H1 (cell line): Measurements from ENCODE around the gene GGT6. TPM values are rescaled to one million over a fixed set of nuclear protein-coding genes. Genes with fewer than 3 reads are reported as not detected.
A peak's percentile ranks its signal among the peaks of the same experiment; 100 is the strongest.

Experiments
- CTCF ChIA-PET: fragments of 300-600 bp; sonication (Branson Sonifier 250); formaldehyde crosslinking; loops from one replicate; lab custom pipeline; 2021; ENCODE audit not compliant: partially characterized antibody; lab: Charles Lee
- POLR2A ChIA-PET: fragments of 300-600 bp; sonication (Branson Sonifier 250); formaldehyde crosslinking; loops from one replicate; lab custom pipeline; 2021; ENCODE audit warnings: inconsistent platforms; ENCODE audit not compliant: partially characterized antibody; lab: Charles Lee
- DNase-seq, 2 experiments: peaks; one replicate each; pipeline versions ENCODE4 v3.0.0 to v3.0.0-alpha.2; 2010 to 2022; ENCODE audit warnings: low spot score in 2 of 2, low read depth in 1 of 2, mixed read lengths in 1 of 2
- FAIRE-seq: peaks from 2 replicates; lab custom pipeline; 2011; peaks lifted over from hg19 to GRCh38; lab: Jason Lieb, UNC
- H2AFZ ChIP-seq: 2 replicates; pipeline ENCODE4 v1.8.1; 2012; ENCODE audit warnings: low read length, inconsistent platforms
- H2AK5ac ChIP-seq: 2 replicates; pipeline ENCODE4 v1.6.1; 2013; ENCODE audit warnings: low read depth, low read length
- H2BK120ac ChIP-seq: replicated peaks from 2 replicates; pipeline ENCODE3; 2013; ENCODE audit warnings: low read depth, low read length, inconsistent platforms
- H2BK12ac ChIP-seq: 2 replicates; pipeline ENCODE4 v1.6.1; 2013; ENCODE audit warnings: low read depth, low read length
- H2BK15ac ChIP-seq: 2 replicates; pipeline ENCODE4 v1.6.1; 2013; ENCODE audit warnings: low read length
- H2BK20ac ChIP-seq: 2 replicates; pipeline ENCODE4 v1.6.1; 2013; ENCODE audit warnings: low read length
- H2BK5ac ChIP-seq: 2 replicates; pipeline ENCODE4 v1.6.1; 2013; ENCODE audit warnings: low read depth, low read length
- H3K14ac ChIP-seq: 2 replicates; pipeline ENCODE4 v1.6.1; 2013; ENCODE audit warnings: inconsistent platforms; ENCODE audit not compliant: insufficient read length
- H3K18ac ChIP-seq: 2 replicates; pipeline ENCODE4 v1.6.1; 2013; ENCODE audit warnings: low read length; ENCODE audit errors: extremely low read depth
- H3K23ac ChIP-seq: 2 replicates; pipeline ENCODE4 v1.6.1; 2013; ENCODE audit warnings: inconsistent platforms; ENCODE audit not compliant: insufficient read length
- H3K23me2 ChIP-seq: 2 replicates; pipeline ENCODE4 v1.6.1; 2013; ENCODE audit warnings: low read depth, low read length
- H3K27ac ChIP-seq: 2 replicates; pipeline ENCODE4 v1.6.1; 2011; ENCODE audit warnings: low read depth, low read length, inconsistent platforms
- H3K27me3 ChIP-seq, 4 experiments: replicated peaks in 1 of 4; 1 replicate in 1 of 4; 2 replicates in 3 of 4; pipeline versions ENCODE4 v1.6.1 to v1.8.1; 2011 to 2013; ENCODE audit warnings: low read length in 3 of 4, mild to moderate bottlenecking in 3 of 4, inconsistent platforms in 2 of 4, mixed read lengths in 2 of 4, moderate library complexity in 1 of 4; ENCODE audit not compliant: control insufficient read depth in 3 of 4, insufficient read depth in 3 of 4; ENCODE audit errors: extremely low read depth in 1 of 4
- H3K36me3 ChIP-seq, 4 experiments: 2 replicates each; pipeline versions ENCODE4 v1.6.1 to v1.8.1; 2011 to 2013; ENCODE audit warnings: mild to moderate bottlenecking in 4 of 4, low read length in 3 of 4, moderate library complexity in 2 of 4, control low read depth in 1 of 4, inconsistent platforms in 1 of 4; ENCODE audit not compliant: insufficient read depth in 4 of 4, control insufficient read depth in 2 of 4
- H3K4ac ChIP-seq: replicated peaks from 2 replicates; pipeline ENCODE3; 2013; ENCODE audit warnings: low read length, low read depth, mixed read lengths, inconsistent platforms; ENCODE audit not compliant: insufficient read length
- H3K4me1 ChIP-seq, 4 experiments: replicated peaks in 1 of 4; 1 replicate in 1 of 4; 2 replicates in 3 of 4; pipeline versions ENCODE4 v1.6.1 to v1.8.1; 2011 to 2013; ENCODE audit warnings: low read length in 3 of 4, inconsistent platforms in 2 of 4, mixed read lengths in 1 of 4; ENCODE audit not compliant: insufficient read depth in 4 of 4, control insufficient read depth in 3 of 4
- H3K4me2 ChIP-seq, 2 experiments: 2 replicates each; pipeline versions ENCODE4 v1.6.1 to v1.8.1; 2011 to 2013; ENCODE audit warnings: low read depth in 2 of 2, low read length in 2 of 2, control low read depth in 1 of 2, inconsistent platforms in 1 of 2, mild to moderate bottlenecking in 1 of 2; ENCODE audit not compliant: insufficient read depth in 1 of 2
- H3K4me3 ChIP-seq, 4 experiments: fragments of 200-600, 300-600 bp in 1 of 4; sonication (generic), shearing (Covaris generic), sonication (Bioruptor Twin) in 1 of 4; 2 replicates each; pipeline versions ENCODE4 v1.5.1 to v1.8.1; 2011 to 2016; ENCODE audit warnings: low read length in 4 of 4, low read depth in 3 of 4, control low read depth in 2 of 4, inconsistent platforms in 2 of 4, mild to moderate bottlenecking in 2 of 4, mixed read lengths in 1 of 4, moderate library complexity in 1 of 4; ENCODE audit not compliant: insufficient read depth in 2 of 4; ENCODE audit errors: extremely low read depth in 1 of 4
- H3K56ac ChIP-seq: replicated peaks from 2 replicates; pipeline ENCODE3; 2013; ENCODE audit warnings: low read depth, mild to moderate bottlenecking, mixed read lengths, low read length, inconsistent platforms; ENCODE audit not compliant: insufficient read length
- H3K79me1 ChIP-seq: 2 replicates; pipeline ENCODE4 v1.6.1; 2013; ENCODE audit warnings: low read depth, low read length, control low read depth
- H3K79me2 ChIP-seq, 2 experiments: 2 replicates each; pipeline versions ENCODE4 v1.6.1 to v1.8.1; 2012 to 2013; ENCODE audit warnings: low read length in 2 of 2, mild to moderate bottlenecking in 2 of 2, inconsistent platforms in 1 of 2; ENCODE audit not compliant: insufficient read depth in 2 of 2, control insufficient read depth in 1 of 2
- H3K9ac ChIP-seq, 4 experiments: replicated peaks in 1 of 4; 1 replicate in 1 of 4; 2 replicates in 3 of 4; pipeline versions ENCODE4 v1.6.1 to v1.8.1; 2011 to 2013; ENCODE audit warnings: low read depth in 3 of 4, low read length in 3 of 4, control low read depth in 2 of 4, mild to moderate bottlenecking in 2 of 4, moderate library complexity in 2 of 4, inconsistent platforms in 1 of 4; ENCODE audit errors: extremely low read depth in 1 of 4
- H3K9me3 ChIP-seq, 2 experiments: 2 replicates each; pipeline versions ENCODE4 v1.6.1 to v1.8.1; 2012 to 2013; ENCODE audit warnings: mild to moderate bottlenecking in 2 of 2, moderate library complexity in 2 of 2, control low read depth in 1 of 2, inconsistent platforms in 1 of 2, low read depth in 1 of 2, low read length in 1 of 2, mixed read lengths in 1 of 2; ENCODE audit not compliant: insufficient read depth in 2 of 2
- H4K20me1 ChIP-seq, 2 experiments: replicated peaks in 1 of 2; 2 replicates each; pipeline versions ENCODE3 to v1.8.1; 2011 to 2013; ENCODE audit warnings: inconsistent platforms in 2 of 2, low read length in 2 of 2, mild to moderate bottlenecking in 1 of 2; ENCODE audit not compliant: insufficient read depth in 2 of 2, control insufficient read depth in 1 of 2
- H4K5ac ChIP-seq: 2 replicates; pipeline ENCODE4 v1.6.1; 2013; ENCODE audit warnings: low read length, low read depth, mixed read lengths, inconsistent platforms; ENCODE audit not compliant: insufficient read length
- H4K8ac ChIP-seq: 2 replicates; pipeline ENCODE4 v1.8.0; 2013; ENCODE audit warnings: mild to moderate bottlenecking, moderate library complexity, low read length, inconsistent platforms; ENCODE audit not compliant: insufficient read depth; ENCODE audit errors: extremely low read depth
- H4K91ac ChIP-seq: replicated peaks from 2 replicates; pipeline ENCODE3; 2013; ENCODE audit warnings: low read length, mixed read lengths, inconsistent platforms; ENCODE audit not compliant: insufficient read length
- CREB1 ChIP-seq: IDR thresholded peaks from 2 replicates; pipeline ENCODE4 v1.6.1; 2012; ENCODE audit warnings: inconsistent platforms
- CTCF ChIP-seq, 3 experiments: IDR thresholded peaks; 1 replicate in 2 of 3; 2 replicates in 1 of 3; pipeline versions ENCODE4 v1.5.1 to v1.6.1; 2011; ENCODE audit warnings: low read length in 3 of 3, mild to moderate bottlenecking in 3 of 3, inconsistent platforms in 2 of 3, low read depth in 1 of 3, moderate library complexity in 1 of 3; ENCODE audit not compliant: insufficient read depth in 1 of 3; ENCODE audit errors: control extremely low read depth in 1 of 3
- SUZ12 ChIP-seq: fragments of 200-600 bp; sonication (generic); IDR thresholded peaks from 2 replicates; pipeline ENCODE4 v1.6.1; 2012; ENCODE audit warnings: mild to moderate bottlenecking, inconsistent platforms, low read length, moderate library complexity, mixed read lengths
- WGBS, 2 experiments: shearing (Covaris generic) in 1 of 2; methylation state at CpG; one replicate each; pipeline versions ENCODE4 v1.1.6 to v1.1.7; 2013 to 2015; ENCODE audit warnings: low lambda C conversion rate in 2 of 2, mixed read lengths in 2 of 2, inconsistent platforms in 1 of 2, low coverage in 1 of 2, missing lambda C conversion rate in 1 of 2; ENCODE audit not compliant: insufficient replicate concordance in 2 of 2, insufficient coverage in 1 of 2, insufficient read length in 1 of 2; ENCODE audit errors: extremely low coverage in 1 of 2, missing lambda C conversion rate in 1 of 2; 5-methylcytosine and 5-hydroxymethylcytosine counted together
- polyA plus RNA-seq, 7 experiments: library from polyadenylated mRNA; depleted of rRNA in 3 of 7; stranded (reverse) in 5 of 7; unstranded in 2 of 7; fragments of >200 nt in 5 of 7; fragments of 200-250 nt in 2 of 7; gene quantifications; 1 replicate in 5 of 7; 2 replicates in 1 of 7; 4 replicates in 1 of 7; pipeline versions ENCODE4 v1.2.1 to v1.2.3, GENCODE V29; 2011 to 2013; ENCODE audit warnings: missing spikeins in 2 of 7, mixed read lengths in 2 of 7
- total RNA-seq: library from RNA; stranded (reverse); fragmentation: NEBNext Ultra II Directional; extraction: Animal tissue kit (Norgen Biotek cat#: 25700); gene quantifications from 2 replicates; pipeline ENCODE4 v1.2.1, GENCODE V29; 2021

Gene GGT6
- total and polyA plus RNA-seq, 2 of the 8 experiments (the other 6 are each of a cell fraction or from before 2014, with no cell fraction given) = 0.18 TPM; not detected in 1

DNA sequence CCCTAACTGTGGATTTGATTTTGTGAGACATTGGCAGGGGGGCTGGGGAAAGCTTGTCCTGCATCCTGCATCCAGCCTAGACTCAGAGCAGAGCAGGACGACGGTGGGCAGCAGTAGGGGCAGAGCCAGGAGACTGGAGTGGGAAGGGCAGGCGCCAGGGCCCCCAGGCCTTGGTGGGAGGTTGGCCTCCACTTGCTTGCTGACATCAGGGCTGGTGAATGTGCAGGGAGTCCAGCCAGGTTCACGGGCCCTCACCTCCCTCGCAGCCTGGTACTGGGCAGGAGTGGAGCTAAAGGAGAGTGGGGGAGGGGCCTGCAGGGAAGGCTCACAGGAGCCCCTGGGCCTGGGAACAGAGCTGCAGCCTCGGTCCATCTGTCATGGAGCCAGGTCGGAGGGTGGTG, 21.7 kb upstream of the GGT6 start:
- DNase-seq = no peak
- no peak for FAIRE-seq
- H4K20me1 ChIP-seq = peaks cover 0 to 1% of the 10 kb centered on the region in 2 experiments
- H3K9me3 ChIP-seq = no peaks in the 10 kb centered on the region
- H3K27ac ChIP-seq = no peak overlapping the region
- H3K79me1 ChIP-seq = no peaks in the 10 kb centered on the region
- H4K5ac ChIP-seq = no peak overlapping the region
- peak overlapping the region; percentile 19; the same call in 1 of the 2 replicates for H3K18ac ChIP-seq
- H4K8ac ChIP-seq = no peak overlapping the region
- H3K4me1 ChIP-seq = peaks cover 3 to 22% (median 16%) of the 10 kb centered on the region in 4 experiments
- H2BK120ac ChIP-seq = no peak overlapping the region
- H3K4me3 ChIP-seq = no peak overlapping the region
- no peak overlapping the region for H2BK12ac ChIP-seq
- 0 out of 2 replicates have a peak overlapping the region, but pooled peaks have one; percentile 72 for H2BK20ac ChIP-seq
- POLR2A ChIA-PET = interaction anchor here (0.9 to 1.6 kb wide), 4 partner anchors 9 to 44 kb away, joined by 5 to 6 read pairs (median 5); no protein-coding TSS in a partner anchor
- no peak overlapping the region for H3K56ac ChIP-seq
- CTCF ChIA-PET = interaction anchor here (0.6 to 8.8 kb wide), 7 partner anchors 14 to 144 kb away, joined by 3 to 114 read pairs (median 7); partner anchors contain the start of gene GGT6
- 89% methylated on average over 5 of the region's 7 CpGs; no CpG with 5 or more reads in 1 of the 2 experiments for WGBS, 2 experiments
- no peaks in the 10 kb centered on the region for H3K79me2 ChIP-seq
- no peak overlapping the region for H2AFZ ChIP-seq
- H3K14ac ChIP-seq = no peak overlapping the region
- H4K91ac ChIP-seq = no peak overlapping the region
- H3K27me3 ChIP-seq = peaks cover 8 to 45% (median 38%) of the 10 kb centered on the region in 4 experiments
- 0 out of 2 replicates have a peak overlapping the region, but pooled peaks have one; percentile 16 for H2BK15ac ChIP-seq
- H3K4me2 ChIP-seq = peak overlapping the region in 1 of 2 experiments; percentile 29; a peak in 1 of 4 replicates
- H3K9ac ChIP-seq = no peak overlapping the region
- no peak overlapping the region for H2AK5ac ChIP-seq
- H3K23me2 ChIP-seq = peaks cover 10% of the 10 kb centered on the region; the same call in 1 of the 2 replicates
- no peak overlapping the region for H3K4ac ChIP-seq
- H3K23ac ChIP-seq = no peak overlapping the region
- H3K36me3 ChIP-seq = no peaks in the 10 kb centered on the region
- no peak overlapping the region for H2BK5ac ChIP-seq
- TF ChIP-seq CREB1 (no peak), CTCF (IDR thresholded peaks at IDR 0.05; ENCODE audit: control extremely low read depth in 1 of 3, insufficient read depth in 1 of 3, low read depth in 1 of 3, low read length in 3 of 3) (no peak), SUZ12 (no peak)
